CD4-positive, alpha-beta T cell treated with Interleukin-2 at 100 ng/mL for 4 hours (primary cell): Measurements from ENCODE around the gene SLC35E1.
"Not testable (repeated sequence)": the region's sequence is repeated elsewhere in the genome, so short reads cannot be mapped to it uniquely, and the experiment has no call there.

Source experiments
- DNase-seq: peaks from one replicate; pipeline ENCODE4 v3.0.0-alpha.2; 2020; ENCODE audit warnings: low spot score

The SLC35E1 gene

DNA sequence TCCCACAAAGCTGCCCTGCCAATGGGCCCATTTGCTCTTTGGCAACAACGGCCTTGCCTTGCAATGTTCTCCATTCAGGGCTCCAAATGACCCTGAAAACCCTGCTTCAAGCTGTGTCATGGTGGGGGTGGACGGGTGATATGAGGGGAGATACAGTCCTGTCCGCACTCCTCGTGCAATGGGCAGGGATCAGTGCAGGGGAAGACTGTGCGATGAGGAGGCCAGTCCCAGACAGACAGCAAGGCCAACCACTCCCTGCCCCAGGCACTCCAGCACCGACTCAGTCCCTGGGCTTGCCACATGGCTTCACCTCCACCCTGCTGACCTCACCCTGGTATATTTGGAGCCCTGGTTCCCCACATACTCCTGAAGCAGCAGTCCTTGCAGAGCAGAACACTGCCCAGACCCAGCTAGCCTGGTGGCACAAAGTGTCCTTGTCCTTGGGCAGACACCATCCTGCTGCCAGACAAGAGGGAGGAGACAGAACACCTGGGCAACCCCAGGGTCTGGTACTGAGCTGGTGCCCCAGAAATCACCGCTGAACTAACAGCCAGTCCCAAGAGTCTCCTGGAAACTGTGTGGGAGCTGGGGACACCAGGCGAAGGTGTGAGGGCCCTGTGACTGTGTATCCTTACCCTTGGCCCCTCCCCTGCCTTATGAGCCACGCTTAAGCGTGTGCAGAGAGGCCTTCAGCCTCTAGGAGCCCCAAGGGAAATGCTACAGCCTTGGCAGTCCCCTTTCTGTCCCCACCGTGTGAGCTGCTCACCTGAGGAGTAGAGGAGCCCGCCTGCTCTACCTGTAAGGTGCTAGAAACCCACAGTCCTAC lies 9.1 kb upstream of the SLC35E1 start:
- DNase-seq: no peak

DNA sequence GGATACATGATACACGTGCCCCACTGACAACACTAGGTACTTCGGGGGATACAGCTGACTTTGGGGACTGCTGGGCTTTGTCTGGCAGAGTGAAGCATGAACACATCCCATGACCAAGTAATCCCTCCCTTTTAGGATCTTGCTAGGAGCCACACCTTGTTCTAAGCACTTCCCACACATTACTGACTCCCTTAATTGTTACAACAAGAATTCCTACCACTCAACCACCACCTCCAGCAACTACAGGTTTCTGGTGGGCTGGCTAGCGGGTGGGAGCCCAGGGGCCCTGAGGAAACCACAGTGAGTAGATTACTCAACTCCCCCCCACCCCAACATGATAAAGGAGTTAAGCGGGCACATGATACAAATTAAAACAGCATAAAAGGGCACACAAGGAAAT lies 7.2 kb upstream of the SLC35E1 start:
- DNase-seq: no peak

DNA sequence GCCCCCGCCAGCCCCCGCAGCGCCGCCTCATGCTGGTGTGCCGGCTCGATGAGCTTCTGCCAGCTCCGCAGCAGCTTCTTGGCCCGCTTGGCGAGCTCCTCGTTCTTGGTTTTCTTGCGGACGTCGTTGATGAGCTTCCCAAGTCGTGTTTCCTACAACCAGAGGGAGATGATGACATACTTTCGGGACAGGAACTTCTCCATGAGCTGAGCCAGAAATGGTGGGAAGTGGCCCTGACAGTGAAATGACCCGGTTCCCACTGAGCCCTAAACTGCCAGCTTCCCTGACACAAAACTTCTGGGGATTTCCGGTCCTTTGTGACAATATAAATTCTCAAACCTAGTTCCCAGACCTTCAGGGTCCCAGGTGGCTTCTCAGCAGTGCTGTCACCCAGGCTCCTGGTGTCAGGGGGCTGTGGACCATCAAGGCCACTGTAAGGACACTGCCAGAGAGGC lies 5.3 kb upstream of the SLC35E1 start:
- DNase-seq: no peak

DNA sequence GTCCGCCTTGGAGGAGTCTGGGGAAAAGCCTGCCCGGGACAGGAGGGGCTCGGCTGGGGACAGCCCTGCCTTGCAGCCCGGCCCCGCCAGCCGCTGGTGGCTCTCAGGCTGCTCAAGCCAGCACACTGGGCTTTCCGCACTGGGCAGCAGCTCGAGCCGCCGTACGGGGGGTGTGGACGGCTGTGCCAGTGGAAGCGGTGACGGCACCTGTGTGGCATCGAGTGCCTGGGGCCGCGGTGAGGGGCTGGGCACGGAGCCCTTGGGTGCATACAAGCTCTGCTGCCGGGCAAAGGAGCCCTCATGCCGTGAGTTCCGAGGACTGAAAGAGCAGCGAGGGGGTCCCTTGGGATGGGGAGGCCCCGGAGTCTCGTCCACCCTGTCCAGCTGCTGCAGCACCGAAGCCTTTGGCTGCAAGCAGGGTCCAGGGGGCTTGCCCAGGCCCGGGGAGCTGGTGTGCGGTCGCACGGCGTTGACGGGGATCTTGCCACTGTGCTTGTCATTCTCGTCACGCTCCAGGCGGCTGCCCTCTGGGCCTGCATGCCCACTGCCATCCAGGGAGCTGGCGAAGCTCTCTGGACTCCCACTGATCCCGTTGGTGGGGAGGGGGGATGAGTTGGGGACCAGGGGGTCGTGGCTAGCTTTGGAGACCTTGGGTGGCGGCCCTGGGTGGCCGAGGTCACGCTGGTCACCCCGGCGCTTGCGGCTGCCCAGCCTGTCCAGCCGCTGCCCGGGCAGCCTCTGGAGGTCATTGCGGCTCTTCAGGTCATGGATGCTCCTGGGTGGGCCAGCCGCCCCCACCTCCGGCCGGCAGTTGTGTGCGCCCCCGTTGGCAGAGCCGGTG lies 4.7 kb upstream of the SLC35E1 start:
- no peak for DNase-seq

DNA sequence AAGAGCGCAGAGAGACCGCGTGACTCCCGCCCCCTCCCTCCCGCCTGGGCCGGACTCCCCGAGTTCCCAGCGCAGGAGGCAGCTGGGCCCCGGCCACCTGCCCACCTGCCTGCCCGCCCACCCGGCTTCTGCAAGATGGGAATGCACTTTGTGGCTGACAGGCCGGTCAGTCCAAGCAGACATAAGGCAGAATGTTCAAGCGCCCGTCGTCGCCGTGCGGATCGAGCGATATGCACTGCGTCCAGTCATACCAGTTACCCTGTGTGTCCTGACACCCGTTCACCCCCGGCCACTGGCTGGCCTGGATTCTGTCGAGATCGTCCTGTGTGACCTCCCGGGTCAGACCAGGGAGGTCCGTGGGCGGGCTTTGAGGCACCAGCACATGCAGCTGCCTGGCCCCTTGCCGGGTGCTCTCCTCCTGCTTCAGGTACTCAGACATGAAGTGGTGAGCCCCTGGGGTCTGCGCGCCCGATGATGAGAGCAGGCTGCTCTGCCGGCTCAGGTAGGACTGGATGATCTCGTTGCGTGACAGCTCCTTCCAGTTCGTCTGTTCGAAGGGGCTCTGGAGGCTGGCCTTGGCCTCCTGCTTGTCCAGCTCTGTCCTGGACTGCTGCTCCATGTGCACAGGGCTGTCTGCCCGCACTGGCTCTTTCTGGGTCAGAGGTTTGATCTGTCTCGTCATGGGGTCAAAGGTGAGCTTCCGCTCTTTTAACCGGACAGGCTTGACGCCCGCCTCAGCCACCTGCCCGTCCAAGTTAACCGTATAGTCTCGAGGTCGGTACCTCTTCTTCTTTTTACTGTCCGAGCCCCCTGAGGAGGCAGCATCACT lies 3.9 kb upstream of the SLC35E1 start:
- no peak for DNase-seq

DNA sequence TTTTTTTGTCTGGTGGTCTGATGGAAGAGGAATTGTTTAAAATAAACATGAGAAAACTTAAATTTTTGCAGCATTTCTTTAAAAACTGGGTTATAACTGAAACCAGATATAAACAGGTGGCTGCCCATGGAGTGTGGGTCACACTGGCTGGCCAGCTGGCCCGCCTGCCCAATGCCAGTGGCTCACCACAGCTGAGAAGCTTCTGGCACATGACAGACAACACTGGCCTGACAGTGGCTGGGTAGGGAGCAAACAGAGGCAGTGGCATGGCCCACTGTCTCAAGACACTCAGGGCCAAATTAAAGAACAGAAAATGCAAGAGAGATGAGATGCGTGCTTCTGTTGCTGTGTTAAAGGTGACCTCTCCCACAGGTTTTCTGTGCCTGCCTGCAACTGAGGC lies 3.1 kb upstream of the SLC35E1 start:
- DNase-seq: no peak

DNA sequence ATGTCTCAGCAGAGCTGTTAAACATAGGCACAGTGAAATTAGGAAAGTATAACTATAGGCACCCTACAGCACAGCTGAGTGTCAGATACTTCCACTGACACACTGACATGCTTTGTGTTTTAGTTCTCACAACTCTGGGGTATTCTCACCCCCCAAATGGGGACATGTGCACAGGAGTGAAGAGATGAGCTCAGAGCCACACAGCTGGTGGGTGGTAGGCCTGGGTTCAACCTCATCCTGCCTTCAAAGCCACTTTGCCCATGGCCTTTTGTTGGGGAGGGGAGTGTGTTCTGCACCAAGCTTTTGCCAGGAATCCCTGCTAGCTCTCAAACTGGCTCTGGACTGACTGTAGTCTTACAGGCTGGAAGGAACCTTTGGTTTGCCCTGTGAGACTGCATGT lies 1.7 kb upstream of the SLC35E1 start:
- DNase-seq: no peak

DNA sequence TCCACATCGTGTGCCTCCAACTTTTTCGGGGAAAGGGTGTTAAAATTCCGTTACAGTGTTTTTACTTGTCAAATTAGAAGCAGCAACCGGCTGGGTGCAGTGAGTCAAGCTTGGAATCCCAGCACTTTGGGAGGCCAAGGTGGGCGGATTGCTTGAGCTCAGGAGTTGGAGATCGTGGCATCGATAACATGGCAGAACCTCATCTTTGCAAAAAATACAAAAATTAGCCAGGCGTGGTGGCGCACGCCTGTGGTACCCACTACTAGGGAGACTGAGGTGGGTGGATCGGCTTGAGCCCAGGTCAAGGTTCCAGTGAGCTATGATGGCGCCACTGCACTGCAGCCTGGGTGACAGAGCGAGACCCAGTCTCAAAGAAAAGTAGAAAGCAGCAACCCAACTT lies 1.1 kb upstream of the SLC35E1 start:
- no peak for DNase-seq

DNA sequence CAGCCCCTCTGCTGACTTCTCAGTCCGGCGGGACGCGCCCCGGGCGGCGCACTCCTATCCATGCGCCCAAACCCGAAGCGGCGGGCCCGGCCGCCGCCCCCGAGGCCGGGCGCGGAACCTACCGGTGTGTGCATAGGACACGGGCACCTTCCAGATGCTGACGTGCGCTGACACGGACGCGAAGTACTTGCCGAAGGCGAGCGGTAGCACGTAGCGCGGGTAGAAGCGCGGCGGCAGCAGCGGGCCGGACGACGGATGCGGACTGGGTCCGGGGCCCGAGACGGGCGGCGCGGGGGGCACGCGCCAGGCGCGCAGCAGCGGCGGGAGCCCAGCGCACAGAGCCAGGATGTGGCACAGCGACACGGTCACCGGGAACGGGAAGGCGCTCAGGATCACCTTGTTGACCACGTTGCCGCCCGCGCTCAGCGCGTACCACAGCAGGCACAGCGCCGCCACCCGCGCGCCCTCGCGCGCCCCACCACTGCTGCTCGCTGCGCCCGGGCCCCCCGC lies 338 bp downstream of the SLC35E1 start:
- DNase-seq: peak; percentile 22

DNA sequence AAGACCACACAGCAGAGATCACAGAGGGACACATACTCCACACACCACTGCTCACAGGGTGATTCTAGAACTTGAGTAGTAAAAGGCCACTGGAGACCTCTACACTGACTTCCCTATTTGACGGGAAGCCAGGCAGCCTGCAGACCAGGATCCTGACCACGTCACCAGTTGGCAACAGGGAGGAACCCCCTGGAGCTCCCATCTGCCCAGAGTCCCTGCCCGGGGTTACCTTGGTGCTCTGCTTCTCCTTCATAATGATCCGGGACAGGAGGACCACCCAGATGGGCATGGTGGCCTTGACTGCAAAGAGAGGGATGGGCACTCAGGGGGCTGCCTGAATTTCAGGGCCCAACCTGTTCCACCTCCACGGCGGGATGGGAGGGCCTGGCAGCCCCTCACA lies 932 bp downstream of the SLC35E1 start:
- DNase-seq: no peak

DNA sequence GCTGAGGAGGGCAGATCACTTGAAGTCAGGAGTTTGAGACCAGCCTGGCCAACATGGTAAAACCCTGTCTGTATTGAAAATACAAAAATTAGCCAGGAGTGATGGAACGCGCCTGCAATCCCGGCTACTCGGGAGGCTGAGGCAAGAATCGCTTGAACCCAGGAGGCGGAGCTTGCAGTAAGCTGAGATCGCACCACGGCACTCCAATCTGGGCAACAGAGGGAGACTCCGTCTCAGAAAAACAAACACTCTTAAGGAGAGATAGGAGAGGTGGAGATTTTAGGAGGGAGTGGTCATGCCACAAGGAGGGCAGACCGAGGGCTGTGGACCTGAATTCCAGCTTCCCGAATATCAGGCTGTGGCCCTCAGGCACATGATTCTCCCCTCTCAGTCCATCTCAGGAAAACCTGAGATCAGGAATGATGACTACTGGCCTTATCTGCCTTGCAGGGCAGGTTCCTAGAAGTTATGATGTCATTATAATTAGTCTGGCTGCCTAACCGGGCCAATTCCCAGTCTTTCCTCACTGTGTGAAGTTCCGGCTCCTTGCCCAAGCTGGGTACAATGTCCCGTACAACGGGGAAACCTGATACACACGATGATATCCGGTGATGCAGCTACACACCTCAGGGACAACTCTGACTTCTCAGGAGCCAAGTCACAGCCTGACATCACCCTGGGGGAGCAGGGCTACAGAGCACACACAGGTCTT lies 2.5 kb downstream of the SLC35E1 start:
- no peak for DNase-seq

DNA sequence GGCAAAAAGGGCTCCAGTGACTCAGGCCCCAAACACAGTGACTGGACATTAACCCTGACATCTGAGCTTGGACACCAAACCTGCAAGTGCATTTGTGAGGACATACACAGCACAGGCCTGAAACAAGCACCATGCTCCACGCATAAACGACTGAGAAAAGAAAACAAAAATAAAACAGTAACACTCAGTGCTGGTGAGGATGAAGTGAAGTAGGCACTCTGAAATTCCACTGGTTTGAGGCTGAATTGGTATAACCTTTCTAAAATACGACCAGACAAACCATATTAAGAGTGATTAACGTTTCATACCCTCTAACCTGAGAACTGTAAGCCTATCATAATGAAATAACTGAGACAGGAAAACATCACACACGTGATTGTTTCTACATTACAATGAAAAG lies 5.5 kb downstream of the SLC35E1 start:
- DNase-seq: no peak

DNA sequence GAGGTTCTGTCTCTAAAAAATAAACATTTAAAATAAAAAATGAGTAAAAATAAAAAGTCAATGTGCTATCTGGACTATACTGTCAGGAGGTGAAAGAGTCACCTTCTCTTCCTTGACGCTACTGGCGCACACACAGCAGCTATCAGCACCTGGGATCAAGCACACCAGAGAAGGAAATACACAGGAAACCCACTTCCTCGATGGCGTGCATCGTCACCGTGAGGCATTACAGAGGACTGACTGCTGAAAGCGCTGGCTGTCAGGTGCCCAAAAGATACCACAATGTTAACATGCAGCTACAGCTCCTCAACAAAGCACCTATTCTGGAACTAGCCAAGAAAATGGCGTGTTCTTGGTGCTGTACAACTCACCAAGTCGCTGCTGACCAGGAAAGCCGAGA lies 6.1 kb downstream of the SLC35E1 start:
- peak; percentile 88 for DNase-seq

DNA sequence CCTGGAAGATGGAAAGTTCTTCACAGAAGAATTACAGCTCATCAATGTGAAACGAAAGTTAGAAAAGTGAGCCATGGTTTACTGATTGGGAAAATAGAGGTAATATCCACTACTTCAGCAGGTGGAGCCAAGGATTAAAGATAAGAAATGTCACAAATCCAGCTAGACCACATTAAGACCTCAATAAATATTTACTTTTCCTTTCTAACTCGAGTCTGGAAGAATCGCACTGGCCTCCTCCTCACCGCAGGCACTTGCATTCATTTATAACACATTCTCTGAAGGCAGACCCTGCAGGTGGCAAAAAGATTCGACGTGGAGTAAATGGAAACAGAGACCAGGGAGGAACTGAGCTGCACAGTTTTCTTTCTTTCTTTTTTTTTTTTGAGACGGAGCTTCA lies 7.4 kb downstream of the SLC35E1 start:
- no peak for DNase-seq

DNA sequence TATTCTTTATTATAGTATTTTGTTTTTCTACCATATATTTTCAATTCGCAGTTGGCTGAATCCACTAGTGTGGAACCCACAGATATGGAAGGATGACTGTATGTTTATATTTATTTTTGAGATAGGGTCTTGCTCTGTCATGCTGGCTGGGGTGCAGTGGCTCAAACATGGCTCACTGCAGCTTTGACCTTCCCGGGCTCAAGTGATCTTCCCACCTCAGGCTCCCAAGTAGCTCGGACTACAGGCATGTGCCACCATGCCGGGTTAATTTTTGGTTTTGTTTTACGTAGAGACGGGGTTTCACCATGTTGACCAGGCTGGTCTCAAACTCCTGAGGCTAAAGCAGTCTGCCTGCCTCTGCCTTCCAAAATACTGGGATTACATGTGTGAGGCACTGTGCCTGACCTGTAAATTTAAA lies 9.6 kb downstream of the SLC35E1 start:
- no peak for DNase-seq

DNA sequence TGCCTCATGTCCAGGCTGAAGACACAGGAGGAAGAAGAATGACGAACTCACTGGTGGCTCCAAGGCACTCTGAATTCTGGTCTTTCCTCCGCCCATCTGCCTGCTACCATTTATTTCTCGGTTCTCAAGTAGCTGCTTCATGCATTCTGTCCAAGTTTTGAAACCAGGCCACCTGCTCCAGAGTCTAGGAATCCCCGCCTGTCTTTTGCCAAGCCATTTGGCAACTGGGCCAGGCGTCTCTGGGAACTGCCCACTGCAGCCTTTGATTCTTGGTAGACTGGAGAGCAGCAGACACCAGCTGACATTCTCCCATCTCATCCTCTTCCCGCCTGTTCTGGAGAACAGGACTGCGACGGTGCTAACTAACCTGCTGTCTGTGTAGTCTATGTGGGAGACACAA lies 10.8 kb downstream of the SLC35E1 start:
- DNase-seq: no peak

DNA sequence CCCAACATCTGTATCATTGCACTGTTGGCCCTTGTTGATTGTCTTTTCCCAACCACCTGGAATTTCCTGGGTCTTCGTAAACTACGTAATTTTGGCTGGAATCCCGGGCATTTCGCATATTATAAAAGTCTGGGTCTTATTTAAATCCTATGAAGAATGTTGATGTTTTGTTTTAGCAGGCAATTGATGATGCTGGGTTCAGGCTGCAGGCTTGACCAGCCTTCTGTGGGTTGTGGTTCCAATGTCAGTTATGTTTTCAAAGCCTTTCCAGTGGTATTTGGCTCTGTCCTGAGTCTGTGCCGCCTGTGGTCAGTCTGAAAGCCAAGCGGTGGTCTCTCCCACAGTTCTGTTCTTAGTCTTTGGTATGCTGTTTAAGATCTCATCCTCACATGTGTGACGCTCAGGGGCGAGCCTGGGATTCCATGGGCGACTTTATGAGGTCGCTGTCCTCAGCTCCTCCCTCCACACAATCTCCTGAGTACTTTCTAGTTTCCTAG lies 12.4 kb downstream of the SLC35E1 start:
- DNase-seq: no peak

DNA sequence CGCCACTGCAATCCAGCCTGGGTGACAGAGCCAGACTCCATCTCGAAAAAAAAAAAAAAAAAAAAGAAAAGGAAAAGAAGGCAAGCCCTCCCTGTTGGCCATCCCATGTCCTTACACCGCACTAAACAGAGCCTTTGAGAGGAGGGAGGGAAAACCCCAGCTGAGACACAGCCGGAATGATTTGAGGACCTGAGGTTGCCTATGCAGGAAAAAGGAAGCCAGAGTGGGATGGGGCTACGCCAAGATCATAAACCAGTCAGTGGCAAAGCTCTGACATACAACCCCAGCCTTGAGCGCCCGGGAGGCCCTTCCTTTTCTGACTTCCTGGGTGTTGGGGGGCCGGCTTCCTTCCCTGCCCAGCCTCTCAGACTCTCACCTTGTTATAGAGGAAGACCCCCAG lies 17.4 kb downstream of the SLC35E1 start:
- DNase-seq: no peak

DNA sequence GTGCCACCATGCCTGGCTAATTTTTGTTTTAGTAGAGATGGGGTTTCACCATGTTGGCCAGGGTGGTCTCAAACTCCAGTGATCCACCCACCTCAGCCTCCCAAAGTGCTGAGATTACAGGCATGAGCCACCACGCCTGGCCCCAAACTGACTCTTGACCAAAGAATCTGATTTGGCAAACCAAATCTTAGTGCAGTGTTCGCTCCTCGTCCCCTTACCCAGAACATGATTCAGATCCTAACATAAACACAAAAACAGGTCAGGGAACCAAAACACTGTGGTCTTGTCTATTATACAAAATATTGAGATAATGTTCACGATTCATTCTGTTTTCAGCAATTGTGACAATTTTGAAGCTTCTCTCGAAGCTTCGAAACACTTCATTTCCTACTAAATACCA lies 20.3 kb downstream of the SLC35E1 start:
- not testable (repeated sequence) for DNase-seq

DNA sequence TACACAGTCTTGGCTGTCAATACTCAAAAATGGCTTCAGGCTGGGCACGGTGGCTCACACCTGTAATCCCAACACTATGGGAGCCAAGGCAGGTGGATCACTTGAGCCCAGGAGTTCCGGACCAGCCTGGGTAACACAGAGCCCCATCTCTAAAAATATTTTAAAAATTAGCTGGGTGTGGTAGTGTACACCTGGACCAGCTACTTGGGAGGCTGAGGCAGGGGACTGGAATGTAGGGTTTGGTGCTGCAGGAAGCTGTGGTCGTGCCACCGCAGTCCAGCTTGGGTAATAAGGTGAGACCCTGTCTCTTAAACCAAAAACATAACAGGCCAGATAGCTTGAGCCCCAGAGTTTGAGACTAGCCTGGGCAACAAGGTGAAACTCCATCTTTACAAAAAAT lies 23.3 kb downstream of the SLC35E1 start:
- no peak for DNase-seq

DNA sequence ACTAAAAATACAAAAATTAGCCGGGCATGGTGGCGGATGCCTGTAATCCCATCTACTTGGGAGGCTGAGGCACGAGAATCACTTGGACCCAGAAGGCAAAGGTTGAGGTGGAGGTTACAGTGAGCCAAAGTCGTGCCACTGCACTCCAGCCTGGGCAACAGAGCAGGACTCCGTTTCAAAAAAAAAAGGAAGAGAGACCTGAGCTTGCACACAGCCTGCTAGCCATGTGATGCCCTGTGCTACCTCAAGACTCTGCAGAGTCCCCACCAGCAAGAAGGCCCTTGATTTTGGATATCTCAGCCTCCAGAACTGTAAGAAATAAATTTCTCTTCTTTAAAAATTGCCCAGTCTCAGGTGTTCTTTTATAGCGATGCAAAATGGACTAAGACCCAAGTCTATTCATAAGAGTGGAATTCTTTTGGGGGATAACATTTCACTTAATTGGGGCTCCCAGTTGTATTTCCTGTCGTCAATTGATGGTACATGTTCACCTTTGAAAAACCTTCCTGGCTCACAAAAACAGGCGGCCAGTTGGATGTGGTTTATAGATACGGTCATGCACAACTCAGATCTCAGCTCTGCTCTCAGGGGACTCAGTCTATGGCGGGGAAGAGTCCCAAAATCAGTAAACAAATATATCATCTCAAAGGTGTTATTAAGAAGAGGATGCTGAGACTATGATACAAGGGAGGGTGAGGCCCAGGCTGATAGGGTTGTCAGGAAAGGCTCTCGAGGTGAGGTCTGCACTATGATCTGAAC lies 27.6 kb downstream of the SLC35E1 start:
- no peak for DNase-seq
